ENCODE data around the gene SULT2B1.

GRCh38 chr19:48633148-48634035 lies 81.4 kb downstream of the SULT2B1 start:
- TF ChIP-seq CTCF (IDR thresholded peaks at IDR 0.05) (no peak), EP300 (IDR thresholded peaks at IDR 0.05) (no peak), POLR2A (IDR thresholded peaks at IDR 0.05) (no peak), POLR2AphosphoS5 (IDR thresholded peaks at IDR 0.05) (no peak)
